ENCODE measurements around the gene C19orf25.
A peak's percentile ranks its signal among the peaks of the same experiment; 100 is the strongest.

Gene C19orf25

GRCh38 chr19:1478934-1479707, at the start of gene C19orf25:
TSS of gene C19orf25 (minus strand) at chr19:1479215. CDS start at chr19:1478903, 312 bp downstream.
- Histone ChIP-seq H3K27ac (ENCODE audit: low read depth in 2 of 2, low read length in 2 of 2) (peak within 1 kb of the TSS; percentile 85 to 86), H3K9ac (ENCODE audit: low read depth in 1 of 2, low read length in 2 of 2) (peak within 1 kb of the TSS; percentile 63 to 85), H3K27me3 (ENCODE audit: control insufficient read depth in 2 of 2, insufficient read depth in 2 of 2, low read length in 2 of 2) (no peaks in the 10 kb centered on the region), H3K4me3 (ENCODE audit: low read length in 2 of 2) (peak within 1 kb of the TSS; percentile 88 to 95), H3K4me1 (ENCODE audit: control insufficient read depth in 2 of 2, insufficient read depth in 2 of 2, low read length in 2 of 2) (peaks cover 7 to 12% of the 10 kb centered on the region in 2 donors), H3K9me3 (ENCODE audit: control insufficient read depth in 2 of 2, low read length in 2 of 2) (no peaks in the 10 kb centered on the region), H3K36me3 (ENCODE audit: control insufficient read depth in 2 of 2, insufficient read depth in 2 of 2, low read length in 2 of 2) (peaks cover 3% of the 10 kb centered on the region in 2 donors)

GRCh38 chr19:1527650-1528309, 48.8 kb upstream of the C19orf25 start:
- Histone ChIP-seq H3K27me3 (ENCODE audit: control insufficient read depth in 2 of 2, insufficient read depth in 2 of 2, low read length in 2 of 2) (peaks cover 22 to 28% of the 10 kb centered on the region in 2 donors), H3K27ac (ENCODE audit: low read depth in 2 of 2, low read length in 2 of 2) (no peak overlapping the region), H3K9me3 (ENCODE audit: control insufficient read depth in 2 of 2, low read length in 2 of 2) (no peaks in the 10 kb centered on the region), H3K36me3 (ENCODE audit: control insufficient read depth in 2 of 2, insufficient read depth in 2 of 2, low read length in 2 of 2) (no peaks in the 10 kb centered on the region), H3K4me1 (ENCODE audit: control insufficient read depth in 2 of 2, insufficient read depth in 2 of 2, low read length in 2 of 2) (no peaks in the 10 kb centered on the region), H3K4me3 (ENCODE audit: low read length in 2 of 2) (no peak overlapping the region), H3K9ac (ENCODE audit: low read depth in 1 of 2, low read length in 2 of 2) (no peak overlapping the region)

GRCh38 chr19:1526979-1527649, 48.1 kb upstream of the C19orf25 start:
- Histone ChIP-seq H3K4me1 (ENCODE audit: control insufficient read depth in 2 of 2, insufficient read depth in 2 of 2, low read length in 2 of 2) (no peaks in the 10 kb centered on the region), H3K9me3 (ENCODE audit: control insufficient read depth in 2 of 2, low read length in 2 of 2) (no peaks in the 10 kb centered on the region), H3K4me3 (ENCODE audit: low read length in 2 of 2) (no peak overlapping the region), H3K9ac (ENCODE audit: low read depth in 1 of 2, low read length in 2 of 2) (no peak overlapping the region), H3K27ac (ENCODE audit: low read depth in 2 of 2, low read length in 2 of 2) (no peak overlapping the region), H3K27me3 (ENCODE audit: control insufficient read depth in 2 of 2, insufficient read depth in 2 of 2, low read length in 2 of 2) (peaks cover 24 to 30% of the 10 kb centered on the region in 2 donors), H3K36me3 (ENCODE audit: control insufficient read depth in 2 of 2, insufficient read depth in 2 of 2, low read length in 2 of 2) (no peaks in the 10 kb centered on the region)

- no peaks in the 10 kb centered on the region for H3K4me1 ChIP-seq (ENCODE audit: control insufficient read depth in 2 of 2, insufficient read depth in 2 of 2, low read length in 2 of 2)
- H3K36me3 ChIP-seq (ENCODE audit: control insufficient read depth in 2 of 2, insufficient read depth in 2 of 2, low read length in 2 of 2), result no peaks in the 10 kb centered on the region
- H3K27ac ChIP-seq (ENCODE audit: low read depth in 2 of 2, low read length in 2 of 2), result no peak overlapping the region
- no peaks in the 10 kb centered on the region for H3K9me3 ChIP-seq (ENCODE audit: control insufficient read depth in 2 of 2, low read length in 2 of 2)
- H3K27me3 ChIP-seq (ENCODE audit: control insufficient read depth in 2 of 2, insufficient read depth in 2 of 2, low read length in 2 of 2), result peaks cover 24 to 30% of the 10 kb centered on the region in 2 donors
- H3K9ac ChIP-seq (ENCODE audit: low read depth in 1 of 2, low read length in 2 of 2), result no peak overlapping the region
- H3K4me3 ChIP-seq (ENCODE audit: low read length in 2 of 2), result no peak overlapping the region
These were observed 47.2 kb upstream of the C19orf25 start for GRCh38 chr19:1526066-1526778.

- Histone ChIP-seq H3K4me1 (ENCODE audit: control insufficient read depth in 2 of 2, insufficient read depth in 2 of 2, low read length in 2 of 2) (no peaks in the 10 kb centered on the region), H3K27ac (ENCODE audit: low read depth in 2 of 2, low read length in 2 of 2) (no peak overlapping the region), H3K27me3 (ENCODE audit: control insufficient read depth in 2 of 2, insufficient read depth in 2 of 2, low read length in 2 of 2) (peaks cover 24 to 30% of the 10 kb centered on the region in 2 donors), H3K9me3 (ENCODE audit: control insufficient read depth in 2 of 2, low read length in 2 of 2) (no peaks in the 10 kb centered on the region), H3K9ac (ENCODE audit: low read depth in 1 of 2, low read length in 2 of 2) (no peak overlapping the region), H3K4me3 (ENCODE audit: low read length in 2 of 2) (no peak overlapping the region), H3K36me3 (ENCODE audit: control insufficient read depth in 2 of 2, insufficient read depth in 2 of 2, low read length in 2 of 2) (no peaks in the 10 kb centered on the region)
These were observed 46.3 kb upstream of the C19orf25 start for GRCh38 chr19:1525343-1525742.

- H3K9me3 ChIP-seq (ENCODE audit: control insufficient read depth in 2 of 2, low read length in 2 of 2), result no peaks in the 10 kb centered on the region
- H3K27ac ChIP-seq (ENCODE audit: low read depth in 2 of 2, low read length in 2 of 2), result no peak overlapping the region
- H3K4me1 ChIP-seq (ENCODE audit: control insufficient read depth in 2 of 2, insufficient read depth in 2 of 2, low read length in 2 of 2), result no peaks in the 10 kb centered on the region
- peaks cover 24 to 30% of the 10 kb centered on the region in 2 donors for H3K27me3 ChIP-seq (ENCODE audit: control insufficient read depth in 2 of 2, insufficient read depth in 2 of 2, low read length in 2 of 2)
- H3K9ac ChIP-seq (ENCODE audit: low read depth in 1 of 2, low read length in 2 of 2), result no peak overlapping the region
- no peaks in the 10 kb centered on the region for H3K36me3 ChIP-seq (ENCODE audit: control insufficient read depth in 2 of 2, insufficient read depth in 2 of 2, low read length in 2 of 2)
- no peak overlapping the region for H3K4me3 ChIP-seq (ENCODE audit: low read length in 2 of 2)
These were observed 45.9 kb upstream of the C19orf25 start for GRCh38 chr19:1524972-1525325.

GRCh38 chr19:1524287-1524971, 45.4 kb upstream of the C19orf25 start:
- peaks cover 24 to 30% of the 10 kb centered on the region in 2 donors for H3K27me3 ChIP-seq (ENCODE audit: control insufficient read depth in 2 of 2, insufficient read depth in 2 of 2, low read length in 2 of 2)

GRCh38 chr19:1523412-1524286, 44.6 kb upstream of the C19orf25 start, which contains the start of gene PLK5:
TSS of gene PLK5 (plus strand) at chr19:1524077. CDS start at chr19:1526997, 2,920 bp downstream.
- H3K27me3 ChIP-seq (ENCODE audit: control insufficient read depth in 2 of 2, insufficient read depth in 2 of 2, low read length in 2 of 2), result peaks cover 24 to 32% of the 10 kb centered on the region in 2 donors
- H3K36me3 ChIP-seq (ENCODE audit: control insufficient read depth in 2 of 2, insufficient read depth in 2 of 2, low read length in 2 of 2), result no peaks in the 10 kb centered on the region
- H3K9me3 ChIP-seq (ENCODE audit: control insufficient read depth in 2 of 2, low read length in 2 of 2), result no peaks in the 10 kb centered on the region
- H3K9ac ChIP-seq (ENCODE audit: low read depth in 1 of 2, low read length in 2 of 2), result no peak within 1 kb of the TSS
- no peak within 1 kb of the TSS for H3K27ac ChIP-seq (ENCODE audit: low read depth in 2 of 2, low read length in 2 of 2)
- H3K4me3 ChIP-seq (ENCODE audit: low read length in 2 of 2), result no peak within 1 kb of the TSS
- no peaks in the 10 kb centered on the region for H3K4me1 ChIP-seq (ENCODE audit: control insufficient read depth in 2 of 2, insufficient read depth in 2 of 2, low read length in 2 of 2)

More at GRCh38 chr19:1524287-1524971, 45.4 kb upstream of the C19orf25 start:
- H3K4me1 ChIP-seq (ENCODE audit: control insufficient read depth in 2 of 2, insufficient read depth in 2 of 2, low read length in 2 of 2), result no peaks in the 10 kb centered on the region
- H3K9me3 ChIP-seq (ENCODE audit: control insufficient read depth in 2 of 2, low read length in 2 of 2), result no peaks in the 10 kb centered on the region
- no peak overlapping the region for H3K27ac ChIP-seq (ENCODE audit: low read depth in 2 of 2, low read length in 2 of 2)
- H3K9ac ChIP-seq (ENCODE audit: low read depth in 1 of 2, low read length in 2 of 2), result no peak overlapping the region
- H3K4me3 ChIP-seq (ENCODE audit: low read length in 2 of 2), result no peak overlapping the region
- no peaks in the 10 kb centered on the region for H3K36me3 ChIP-seq (ENCODE audit: control insufficient read depth in 2 of 2, insufficient read depth in 2 of 2, low read length in 2 of 2)

GRCh38 chr19:1522838-1523237, 43.8 kb upstream of the C19orf25 start:
- H3K27me3 ChIP-seq (ENCODE audit: control insufficient read depth in 2 of 2, insufficient read depth in 2 of 2, low read length in 2 of 2), result peaks cover 24 to 38% of the 10 kb centered on the region in 2 donors
- no peaks in the 10 kb centered on the region for H3K4me1 ChIP-seq (ENCODE audit: control insufficient read depth in 2 of 2, insufficient read depth in 2 of 2, low read length in 2 of 2)

More at GRCh38 chr19:1522838-1523237, 43.8 kb upstream of the C19orf25 start:
- Histone ChIP-seq H3K27ac (ENCODE audit: low read depth in 2 of 2, low read length in 2 of 2) (no peak overlapping the region), H3K9ac (ENCODE audit: low read depth in 1 of 2, low read length in 2 of 2) (no peak overlapping the region), H3K9me3 (ENCODE audit: control insufficient read depth in 2 of 2, low read length in 2 of 2) (no peaks in the 10 kb centered on the region), H3K36me3 (ENCODE audit: control insufficient read depth in 2 of 2, insufficient read depth in 2 of 2, low read length in 2 of 2) (no peaks in the 10 kb centered on the region), H3K4me3 (ENCODE audit: low read length in 2 of 2) (no peak overlapping the region)

Measured in mucosa of rectum (tissue), 2 donors.